Fibroblast of skin of left quadriceps (primary cell): ENCODE measurements around the gene LGI1.

Source experiments
- DNase-seq, 2 experiments: peaks; one replicate each; pipeline ENCODE4 v3.0.0-alpha.2; 2013; ENCODE audit warnings: low read depth in 2 of 2

The LGI1 gene

DNA sequence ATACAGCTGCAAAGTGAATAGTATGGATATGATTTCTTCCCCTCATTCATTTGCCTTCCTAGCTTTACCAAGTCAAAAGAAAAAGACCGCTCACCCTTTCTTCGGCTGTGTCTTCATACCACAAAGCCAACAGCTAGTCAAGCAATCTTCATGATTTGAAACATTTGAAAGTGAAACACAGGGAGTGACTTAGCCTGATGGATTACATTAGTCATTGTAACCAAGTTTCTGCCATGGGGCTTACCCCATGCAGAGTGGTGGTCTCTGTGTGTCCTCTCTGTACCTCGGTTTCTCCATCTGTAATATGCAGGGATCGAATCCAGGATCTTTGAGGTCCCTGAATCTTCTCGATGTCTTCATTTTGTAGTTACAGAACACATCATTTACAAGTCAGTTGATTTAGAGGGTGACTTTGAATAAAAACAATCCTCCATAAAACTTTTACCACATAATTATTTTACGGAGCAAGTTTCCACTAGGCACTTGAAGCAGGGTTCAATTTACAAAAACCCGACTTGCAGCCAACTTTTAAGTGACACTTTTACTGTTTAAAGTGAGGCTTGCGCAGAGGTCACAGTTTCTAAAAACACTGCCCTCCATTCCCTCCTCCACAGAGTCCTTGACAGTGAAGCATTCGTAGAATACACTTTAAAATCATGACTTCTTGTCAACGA is 2.2 kb upstream of the LGI1 start:
- DNase-seq = no peak

DNA sequence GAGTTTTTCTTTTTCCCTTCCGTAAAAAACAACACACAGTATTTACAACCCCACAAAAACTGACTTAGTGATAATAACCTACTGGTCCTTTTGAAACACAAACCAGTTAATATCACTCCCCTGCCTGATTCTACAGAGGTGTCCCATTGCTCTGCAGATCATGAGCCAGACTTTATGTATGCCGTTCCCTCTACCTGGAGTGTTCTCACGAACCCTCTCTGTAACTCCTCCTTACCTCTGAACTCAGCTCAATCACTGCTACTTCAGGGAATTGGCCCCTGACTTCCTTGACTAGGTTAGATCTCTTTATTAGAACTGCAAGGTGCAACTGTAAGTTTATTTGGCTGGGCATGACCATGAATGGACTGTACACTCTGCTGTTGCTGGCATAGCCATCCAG is 1.6 kb upstream of the LGI1 start:
- no peak for DNase-seq

DNA sequence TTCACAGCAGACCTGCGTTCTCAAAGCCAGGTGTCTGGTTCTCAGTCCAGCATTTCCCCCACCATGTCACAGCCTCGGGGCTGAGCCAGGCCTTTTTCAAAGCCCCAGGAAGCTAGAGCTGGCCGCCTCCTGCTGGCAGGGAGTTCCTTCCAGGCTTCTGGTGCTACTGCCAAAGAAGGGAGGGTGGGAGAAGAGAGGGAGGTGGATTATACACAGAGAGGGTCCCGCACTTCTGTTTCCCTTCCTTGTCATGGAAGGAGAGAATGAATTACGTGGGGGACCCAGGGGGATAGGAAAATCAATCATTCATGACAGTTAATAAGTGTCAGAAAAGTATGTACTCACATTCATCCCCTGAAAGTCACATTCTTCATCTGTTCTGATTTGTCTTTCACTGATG is 600 bp upstream of the LGI1 start:
- no peak for DNase-seq

DNA sequence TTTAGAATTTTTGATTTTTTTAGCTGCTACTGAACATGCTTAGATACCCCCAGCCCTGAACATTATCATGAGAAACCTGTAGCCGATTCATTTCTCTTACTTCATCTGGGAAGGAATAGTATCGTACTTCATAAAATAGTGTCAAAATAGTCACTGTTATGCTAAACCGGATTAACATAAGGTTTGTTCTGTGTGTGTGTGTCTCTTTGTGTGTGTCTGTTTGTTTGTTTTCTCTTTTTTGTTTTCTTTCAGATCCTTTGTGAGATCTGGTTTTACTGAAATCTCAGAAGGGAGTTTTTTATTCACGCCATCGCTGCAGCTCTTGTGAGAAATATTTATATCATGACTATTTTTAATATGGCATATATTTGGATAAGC is 761 bp downstream of the LGI1 start:
- DNase-seq = no peak

DNA sequence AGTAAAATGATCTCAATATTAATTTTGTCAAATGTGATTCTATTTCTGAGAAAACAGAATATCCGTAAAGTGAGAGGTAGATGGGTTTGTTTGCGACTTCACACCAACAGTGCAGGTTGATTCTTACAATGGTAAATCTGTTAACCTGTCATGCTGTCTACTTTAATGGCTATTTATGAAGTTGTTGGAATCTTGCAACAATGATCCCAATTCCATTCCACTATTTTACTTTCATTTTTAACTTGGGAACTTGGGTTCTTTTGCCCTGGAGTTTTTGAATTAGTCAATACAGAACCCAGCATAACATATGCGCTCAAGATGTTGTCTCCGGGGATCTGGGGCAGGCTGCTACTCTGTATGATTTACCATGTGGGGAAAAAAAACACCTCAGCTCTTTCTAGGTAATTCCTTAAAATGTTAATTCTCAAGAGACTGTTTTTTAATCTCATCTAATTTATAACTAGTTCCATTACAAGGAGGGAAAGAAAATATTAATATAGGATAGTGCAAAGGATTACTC is 1.2 kb downstream of the LGI1 start:
- DNase-seq = peak; percentile 11 to 16

DNA sequence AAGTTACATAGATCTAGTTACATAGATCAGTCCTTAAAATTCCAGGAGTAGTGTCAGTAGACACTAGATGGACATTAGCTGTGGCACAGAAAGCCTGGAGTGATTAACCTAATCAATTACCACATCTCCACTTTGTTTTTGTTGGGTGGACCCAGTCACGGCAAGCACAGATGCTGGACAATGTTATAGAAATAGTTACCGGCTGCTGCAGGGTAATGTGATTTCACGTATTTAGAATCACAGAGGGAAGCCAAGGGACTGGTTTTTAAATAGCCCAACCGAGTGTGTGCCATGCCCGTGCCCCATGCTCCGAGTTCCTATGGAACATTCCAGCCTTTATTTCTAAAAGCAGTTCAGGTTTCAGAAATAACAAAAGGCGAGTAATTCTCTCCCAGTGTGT is 2.8 kb downstream of the LGI1 start:
- DNase-seq = no peak

DNA sequence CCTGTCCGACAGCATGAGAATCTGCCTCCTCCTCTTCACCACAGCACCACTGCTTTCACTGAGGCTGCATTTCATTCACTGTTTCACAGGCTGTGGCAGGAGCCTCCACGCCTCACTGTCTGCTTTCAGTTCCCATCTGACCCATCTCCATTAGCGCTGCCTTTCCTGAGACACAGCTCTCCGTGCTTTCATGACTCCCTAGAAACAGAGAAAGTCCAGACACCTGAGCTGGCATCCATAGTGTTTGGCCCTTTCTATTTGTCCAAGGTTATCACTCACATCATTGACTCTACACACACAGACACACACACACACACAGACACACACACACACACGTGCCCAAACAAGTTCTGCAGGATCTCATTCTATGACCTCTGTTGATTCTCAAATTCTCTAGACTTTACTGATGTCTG is 5.2 kb downstream of the LGI1 start:
- DNase-seq = no peak

DNA sequence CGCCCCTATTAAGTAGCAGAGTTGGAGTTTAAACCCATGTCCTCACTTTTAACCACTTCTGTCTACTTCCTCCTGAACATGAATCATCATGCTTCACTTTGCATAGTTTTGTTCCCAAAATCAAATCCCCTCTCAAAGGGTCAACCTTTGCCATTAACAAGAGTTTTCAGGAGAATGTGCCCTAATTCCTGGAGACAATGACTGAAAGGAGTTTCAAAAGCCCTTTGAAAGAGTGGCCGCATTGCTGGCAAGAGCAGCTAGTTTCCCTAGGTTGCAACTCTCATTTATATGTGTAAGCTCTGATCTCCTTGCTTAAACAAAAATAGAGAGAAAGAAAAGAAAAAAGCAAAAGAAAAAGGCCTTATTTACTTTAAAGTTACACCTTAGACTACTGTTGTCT is 9.2 kb downstream of the LGI1 start:
- no peak for DNase-seq

DNA sequence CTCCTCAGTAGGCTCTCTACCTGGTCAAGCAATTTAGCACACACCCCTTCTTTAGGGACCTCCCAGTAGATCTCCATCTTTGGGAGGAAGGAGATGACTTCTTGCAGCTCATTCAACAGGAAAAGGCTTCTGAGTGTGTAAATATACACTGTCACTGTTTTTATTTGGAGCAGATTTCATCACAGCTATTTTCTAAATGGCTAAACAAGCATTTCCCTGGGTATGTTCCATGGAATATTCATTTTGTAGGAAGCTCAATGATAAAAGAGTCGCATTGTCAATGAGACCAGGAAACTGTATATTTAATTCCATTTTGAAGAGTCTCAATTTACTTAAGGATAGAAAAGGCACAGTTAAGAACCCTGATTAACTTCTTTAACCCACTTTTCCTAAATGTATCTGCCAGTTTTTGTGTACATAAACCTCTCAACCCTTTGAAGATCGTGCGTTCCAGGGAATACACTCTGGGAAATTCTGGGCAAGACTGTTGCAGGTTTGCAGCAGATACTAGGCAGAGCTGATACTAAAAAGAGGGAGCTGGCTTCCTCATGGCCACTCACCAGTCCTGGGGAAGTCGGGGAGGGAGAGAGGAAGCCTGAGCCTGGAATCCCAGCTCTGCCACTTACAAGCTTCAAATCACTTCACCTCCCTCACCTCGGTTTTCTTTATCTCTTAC is 10.1 kb downstream of the LGI1 start:
- DNase-seq = no peak

DNA sequence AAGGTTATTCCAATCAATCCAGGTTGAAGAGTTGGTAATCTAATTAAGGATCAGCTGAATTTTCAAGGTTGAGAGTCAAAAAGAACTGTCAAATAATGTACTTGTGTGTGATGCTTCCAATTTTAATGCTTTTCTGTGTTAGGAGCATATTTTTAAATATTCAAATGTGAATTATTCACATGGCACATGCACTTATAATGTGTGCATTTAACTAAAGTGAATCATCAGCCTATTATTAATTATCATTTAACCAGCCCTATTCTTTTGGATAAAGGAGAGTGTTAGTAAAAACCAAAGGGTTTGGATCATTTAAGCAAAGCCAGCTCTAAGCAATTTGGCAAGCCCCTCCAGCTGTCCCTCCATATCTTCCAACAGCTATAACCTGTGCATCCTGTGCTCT is 11.2 kb downstream of the LGI1 start:
- DNase-seq = no peak

DNA sequence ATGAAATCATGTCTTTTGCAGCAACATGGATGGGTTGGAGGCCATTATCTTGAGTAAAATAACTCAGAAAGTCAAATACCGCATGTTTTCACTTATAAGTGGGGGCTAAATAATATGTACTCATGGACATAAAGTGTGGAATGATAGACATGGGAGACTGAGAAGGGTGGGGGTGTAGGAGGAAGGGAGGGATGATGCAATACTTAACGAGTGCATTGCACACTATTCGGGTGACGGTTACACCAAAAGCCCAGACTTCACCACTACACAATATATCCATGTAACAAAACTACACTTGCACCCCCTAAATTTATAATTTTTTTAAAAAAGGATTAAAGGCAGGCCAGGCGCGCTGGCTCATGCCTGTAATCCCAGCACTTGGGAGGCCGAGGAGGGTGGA is 13.6 kb downstream of the LGI1 start:
- no peak for DNase-seq

DNA sequence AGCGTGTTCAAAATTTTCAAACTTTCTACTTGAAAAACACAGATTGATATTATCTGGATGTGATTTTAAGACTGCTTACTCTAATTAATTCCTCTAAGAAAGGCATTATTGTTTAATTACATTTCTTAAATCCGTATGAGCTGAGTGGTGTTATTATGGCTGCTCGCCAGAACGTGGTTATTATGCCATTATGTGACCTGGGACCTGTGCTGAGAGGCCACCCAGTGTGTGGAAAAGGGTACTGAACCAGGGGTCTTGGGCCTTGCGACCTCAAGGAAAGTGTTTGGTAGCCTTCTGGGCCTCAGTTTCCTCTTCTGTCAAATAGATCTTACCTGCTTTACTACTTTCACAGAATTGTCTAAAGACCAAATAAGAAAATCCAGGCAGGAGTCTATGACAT is 15.4 kb downstream of the LGI1 start:
- DNase-seq = no peak

DNA sequence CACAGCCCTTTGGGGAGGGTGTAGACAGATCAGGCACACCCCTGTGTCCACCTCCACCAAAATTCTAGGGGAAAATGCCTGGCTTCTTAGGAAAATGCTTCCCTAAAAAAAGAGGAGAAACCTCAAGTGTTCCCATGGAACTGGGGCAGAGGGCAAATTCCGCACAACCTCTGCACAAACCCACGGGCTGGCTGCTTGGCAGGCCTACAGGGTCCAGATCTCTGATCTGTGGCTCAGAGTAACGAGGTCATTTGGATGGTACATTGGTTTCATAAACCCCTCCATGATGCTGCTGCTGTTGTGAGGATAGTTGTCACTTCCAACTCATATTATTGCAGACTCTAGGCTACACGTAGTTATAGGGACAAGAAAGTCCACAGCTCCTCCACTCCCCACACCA is 16.0 kb downstream of the LGI1 start:
- no peak for DNase-seq

DNA sequence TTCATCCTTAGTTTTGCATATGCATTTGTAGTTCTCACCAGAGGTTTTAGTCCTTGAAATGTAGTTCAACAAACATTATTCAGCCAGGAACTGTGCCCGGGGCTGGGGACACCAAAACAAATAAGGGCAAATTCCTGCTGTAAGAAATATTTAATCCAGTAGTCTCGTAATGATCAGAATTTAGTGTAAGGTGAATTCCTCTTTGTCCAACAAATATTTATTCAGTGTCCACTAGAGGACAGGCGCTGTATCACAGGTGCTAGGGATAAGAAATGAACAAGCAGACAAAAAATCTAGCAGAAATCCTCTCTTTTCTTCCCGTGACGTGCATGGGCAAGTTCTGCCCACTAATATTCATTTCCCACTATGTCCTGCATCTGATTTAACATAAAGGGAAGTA is 17.6 kb downstream of the LGI1 start:
- no peak for DNase-seq

DNA sequence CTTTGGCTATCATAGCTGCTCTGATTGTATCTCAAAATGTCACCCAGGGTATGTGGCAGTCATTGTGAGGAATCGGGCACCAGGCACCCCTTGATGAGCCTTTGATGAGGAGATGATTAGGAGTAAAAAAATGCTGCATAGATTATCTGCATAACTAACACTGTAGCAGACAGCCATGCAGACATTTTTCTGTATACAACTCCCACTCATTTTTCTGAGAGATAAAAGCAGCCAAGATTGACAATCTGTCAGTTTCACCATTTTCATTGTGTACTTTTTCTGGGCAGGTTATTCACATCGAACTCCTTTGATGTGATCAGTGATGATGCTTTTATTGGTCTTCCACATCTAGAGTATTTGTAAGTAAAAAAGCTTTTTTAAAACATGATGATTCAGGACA is 19.4 kb downstream of the LGI1 start:
- no peak for DNase-seq

DNA sequence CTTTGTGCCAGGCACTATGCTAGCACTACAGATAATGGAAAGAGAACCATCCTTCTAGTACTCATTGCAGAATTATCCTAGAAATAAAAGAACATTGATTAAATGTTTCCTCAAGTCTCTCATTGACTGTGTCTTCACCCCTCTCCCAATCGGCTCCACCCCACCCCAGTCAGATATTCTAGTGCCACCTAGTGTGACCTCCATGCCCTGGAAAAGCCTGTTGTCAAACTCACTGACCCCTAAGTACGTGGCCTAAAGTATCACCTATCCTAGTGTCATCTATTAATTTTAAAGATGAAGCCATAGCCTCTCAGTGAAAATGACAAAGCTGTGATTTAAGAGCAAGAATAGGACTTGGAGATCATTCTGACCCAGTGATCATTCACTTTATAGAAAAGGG is 26.3 kb downstream of the LGI1 start:
- no peak for DNase-seq

DNA sequence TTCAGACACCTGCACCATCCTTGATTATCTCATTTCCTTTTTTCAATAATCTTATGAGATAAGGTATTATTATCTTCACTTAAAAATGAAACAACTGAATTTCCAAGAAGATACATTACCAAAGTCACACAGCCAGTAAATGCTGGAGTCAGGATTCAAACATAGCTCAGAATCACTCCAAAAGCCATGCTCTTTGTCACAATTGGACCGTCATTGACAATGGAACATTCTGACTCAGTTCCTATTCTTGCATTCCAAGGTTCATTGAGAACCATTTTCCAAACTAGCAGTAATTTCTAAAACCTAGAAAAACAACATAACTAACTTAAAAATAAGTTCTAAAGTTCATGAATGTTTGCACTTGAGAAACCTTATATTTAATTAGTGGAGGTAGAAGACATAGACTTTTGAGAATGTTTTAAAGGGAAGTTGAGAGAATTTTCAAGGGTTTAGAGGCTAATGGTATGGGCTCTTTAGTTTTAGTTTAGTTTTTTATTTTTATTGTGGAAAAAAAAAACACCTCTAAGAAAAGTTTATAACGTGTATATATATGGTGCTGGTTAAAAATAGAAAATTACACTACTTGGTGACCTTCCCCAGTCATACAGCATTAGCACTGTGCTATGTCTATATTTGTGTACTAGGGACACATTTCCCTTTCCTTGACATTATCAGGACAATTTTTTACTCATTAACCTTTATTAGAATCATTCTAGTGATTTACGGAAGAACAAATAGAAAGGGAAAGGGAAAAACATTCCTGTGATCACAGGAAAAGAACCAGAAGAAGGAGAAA is 30.9 kb downstream of the LGI1 start:
- DNase-seq = no peak

DNA sequence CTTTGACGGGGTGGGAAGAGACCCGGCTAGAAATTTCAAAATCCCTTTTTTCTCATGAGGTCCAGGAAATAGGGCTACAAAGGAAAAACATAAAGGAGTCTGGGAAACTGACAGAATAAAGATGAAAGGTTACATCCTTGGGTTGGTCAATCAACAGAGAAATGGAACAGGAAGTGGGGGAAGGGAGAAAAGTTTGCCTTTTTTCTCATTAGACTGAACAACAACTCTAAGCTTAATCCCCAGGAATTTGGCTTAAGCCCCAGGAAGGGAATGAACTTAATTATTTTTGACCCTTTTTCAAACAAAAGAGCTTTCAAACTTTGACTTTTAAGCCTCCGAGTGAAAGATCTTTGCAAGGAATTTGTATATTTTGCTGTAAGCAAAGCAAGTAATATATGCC is 32.7 kb downstream of the LGI1 start:
- DNase-seq = no peak

DNA sequence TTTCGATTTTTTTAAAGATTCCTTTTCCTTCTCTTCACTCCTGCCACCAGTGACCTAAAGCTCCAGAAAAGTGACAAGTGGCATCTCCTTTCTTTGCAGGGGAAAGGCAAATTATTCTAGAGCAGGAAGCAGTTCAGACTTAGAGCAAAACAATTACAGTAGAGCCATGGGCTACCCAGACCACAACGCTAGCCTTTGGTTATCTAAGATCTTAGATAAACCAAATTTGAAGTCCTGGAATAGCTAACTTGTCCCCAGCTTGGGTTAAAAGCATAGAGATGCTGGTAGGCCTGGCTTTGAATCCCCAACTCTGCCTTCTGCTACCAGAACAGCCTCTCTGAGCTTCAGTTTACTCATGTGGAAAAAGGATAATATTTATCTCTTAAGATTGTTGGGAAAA is 38.4 kb downstream of the LGI1 start:
- DNase-seq = no peak

DNA sequence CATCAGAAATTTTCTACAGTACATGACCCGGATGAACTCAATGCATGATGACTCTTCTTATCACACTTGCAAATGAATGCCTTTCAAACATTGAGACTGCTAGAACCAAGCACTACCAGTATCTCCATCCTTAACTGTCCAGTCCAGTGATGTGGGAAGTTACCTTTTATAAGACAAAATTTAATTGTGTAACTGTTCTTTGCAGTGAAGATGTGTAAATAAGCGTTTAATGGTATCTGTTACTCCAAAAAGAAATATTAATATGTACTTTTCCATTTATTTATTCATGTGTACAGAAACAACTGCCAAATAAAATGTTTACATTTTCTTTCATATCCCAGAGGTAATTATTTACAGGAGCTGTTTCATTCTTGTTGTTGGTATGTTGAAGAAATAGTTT is 40.1 kb downstream of the LGI1 start:
- DNase-seq = no peak

DNA sequence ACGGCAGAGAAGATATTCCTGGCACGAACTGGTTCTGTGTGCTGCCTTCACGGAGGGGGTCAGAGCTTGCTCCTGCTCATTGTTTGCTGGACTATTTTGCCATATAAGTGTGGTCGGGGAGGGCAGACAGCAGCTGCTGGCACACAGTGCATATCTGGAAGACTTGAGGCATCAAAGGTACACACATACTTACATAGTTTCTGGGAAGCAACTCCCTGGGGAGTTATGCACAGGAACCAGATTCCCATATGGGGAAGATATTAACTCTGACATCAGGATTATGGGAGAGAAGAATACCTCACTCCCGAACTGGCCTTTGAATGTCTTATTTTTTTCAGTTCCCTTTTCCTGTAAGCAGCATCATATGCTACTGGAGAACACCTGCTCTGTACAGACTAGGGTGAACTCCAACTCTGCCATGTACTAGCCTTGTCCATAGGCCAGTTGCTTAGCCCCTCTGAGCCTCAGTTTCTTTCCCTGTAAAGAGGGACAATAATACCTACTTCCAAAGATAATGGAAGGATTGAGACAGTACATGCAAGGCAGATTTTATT is 41.5 kb downstream of the LGI1 start:
- DNase-seq = no peak

DNA sequence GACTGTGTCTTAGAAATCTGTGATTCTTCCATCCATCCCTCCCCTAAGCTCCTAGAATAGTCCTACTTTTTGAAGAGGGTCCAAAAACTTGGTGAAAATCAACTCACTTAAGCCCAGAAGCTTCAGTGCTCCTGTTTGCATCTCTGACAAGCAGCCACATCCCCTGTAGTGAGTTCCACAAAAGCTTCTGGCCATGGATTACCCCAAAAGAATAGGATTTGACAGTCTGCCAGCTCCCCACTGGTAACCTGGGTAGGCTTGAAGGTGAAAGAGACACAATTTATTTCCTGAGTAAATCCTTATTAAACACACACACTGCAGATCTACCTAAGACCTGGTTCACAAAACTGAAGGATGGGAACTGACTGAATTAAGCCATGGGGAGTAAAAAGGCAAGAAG is 46.5 kb downstream of the LGI1 start:
- DNase-seq = no peak

DNA sequence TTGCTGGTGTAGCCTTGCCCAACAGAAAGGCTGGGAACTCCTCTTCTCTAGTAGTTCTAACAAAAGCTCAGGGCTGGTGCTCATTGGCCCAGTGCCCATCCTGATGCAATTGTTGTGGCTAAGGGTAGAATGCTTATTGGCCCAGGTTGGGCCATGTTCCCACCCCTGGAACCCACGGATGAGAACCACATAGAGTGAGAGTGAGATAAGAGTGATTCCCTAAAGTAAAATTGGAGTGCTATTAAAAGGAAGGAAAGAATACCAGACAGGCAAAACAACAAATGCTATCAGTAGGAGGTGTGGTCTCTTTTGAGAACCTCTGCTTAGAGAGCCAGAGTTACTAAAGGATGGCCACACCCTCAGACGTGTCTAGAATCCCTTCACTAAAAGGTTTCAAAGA is 49.2 kb downstream of the LGI1 start:
- no peak for DNase-seq
